MM.1S (cell line): ENCODE measurements around the gene RTN4.

ENCODE experiments used
- DNase-seq: peaks from one replicate; pipeline ENCODE4 v3.0.0-alpha.2; 2015
- H2AFZ ChIP-seq: fragments of 300-600 bp; sonication (generic); 2 replicates; pipeline ENCODE4 v1.6.0; 2016; ENCODE audit warnings: antibody characterized with exemption, low read length
- H3F3A ChIP-seq: fragments of 300-600 bp; sonication (generic); 2 replicates; pipeline ENCODE4 v1.6.1; 2016; ENCODE audit warnings: mild to moderate bottlenecking, antibody characterized with exemption, low read length, moderate library complexity, mixed read lengths; ENCODE audit not compliant: insufficient read depth
- H3K27ac ChIP-seq: fragments of 300-600 bp; sonication (generic); 2 replicates; pipeline ENCODE4 v1.5.1; 2016; ENCODE audit warnings: mild to moderate bottlenecking, low read length
- H3K27me3 ChIP-seq: fragments of 300-600 bp; sonication (generic); replicated peaks from 2 replicates; pipeline ENCODE4 v1.6.0; 2016; ENCODE audit warnings: low read length; ENCODE audit not compliant: insufficient read depth
- H3K36me3 ChIP-seq: fragments of 300-600 bp; sonication (generic); replicated peaks from 2 replicates; pipeline ENCODE4 v1.6.1; 2016; ENCODE audit warnings: mild to moderate bottlenecking, low read length, mixed read lengths; ENCODE audit not compliant: insufficient read depth
- H3K4me1 ChIP-seq: fragments of 300-600 bp; sonication (generic); 2 replicates; pipeline ENCODE4 v1.6.1; 2016; ENCODE audit warnings: low read length, mixed read lengths
- H3K4me2 ChIP-seq: fragments of 300-600 bp; sonication (generic); 2 replicates; pipeline ENCODE4 v1.6.0; 2016; ENCODE audit warnings: low read depth, low read length
- H3K4me3 ChIP-seq: fragments of 300-600 bp; sonication (generic); 2 replicates; pipeline ENCODE4 v1.5.1; 2016; ENCODE audit warnings: low read length, mixed read lengths
- H3K79me2 ChIP-seq: fragments of 300-600 bp; sonication (generic); 2 replicates; pipeline ENCODE4 v1.6.1; 2016; ENCODE audit warnings: mixed run types, low read length, mixed read lengths
- H3K9ac ChIP-seq: fragments of 300-600 bp; sonication (generic); 2 replicates; pipeline ENCODE4 v1.6.1; 2016; ENCODE audit warnings: low read length, mixed read lengths
- H3K9me2 ChIP-seq: fragments of 300-600 bp; sonication (generic); replicated peaks from 2 replicates; pipeline ENCODE4 v1.6.1; 2016; ENCODE audit warnings: mild to moderate bottlenecking, low read length, mixed read lengths; ENCODE audit not compliant: insufficient read depth
- H3K9me3 ChIP-seq: fragments of 300-600 bp; sonication (generic); replicated peaks from 2 replicates; pipeline ENCODE4 v1.6.1; 2016; ENCODE audit warnings: mild to moderate bottlenecking, low read length, mixed read lengths; ENCODE audit not compliant: insufficient read depth
- H4K20me1 ChIP-seq: fragments of 300-600 bp; sonication (generic); 2 replicates; pipeline ENCODE4 v1.6.1; 2016; ENCODE audit warnings: mild to moderate bottlenecking, low read length, moderate library complexity, mixed read lengths; ENCODE audit not compliant: insufficient read depth
- EZH2 ChIP-seq: fragments of 300-600 bp; sonication (generic); optimal IDR thresholded peaks from 2 replicates; pipeline ENCODE3; 2017; ENCODE audit warnings: low read depth, mild to moderate bottlenecking, antibody characterized with exemption, low read length, mixed read lengths
- EZH2phosphoT487 ChIP-seq: fragments of 300-600 bp; sonication (generic); IDR thresholded peaks from 2 replicates; pipeline ENCODE4 v1.6.1; 2018; ENCODE audit warnings: antibody characterized with exemption, low read length
- TF ChIP-seq, protein P1 (sequence below): fragments of 300-600 bp; sonication (generic); IDR thresholded peaks from 2 replicates; pipeline ENCODE4 v1.5.1; 2016; ENCODE audit warnings: antibody characterized with exemption, low read length, mixed read lengths

RTN4 gene

DNA sequence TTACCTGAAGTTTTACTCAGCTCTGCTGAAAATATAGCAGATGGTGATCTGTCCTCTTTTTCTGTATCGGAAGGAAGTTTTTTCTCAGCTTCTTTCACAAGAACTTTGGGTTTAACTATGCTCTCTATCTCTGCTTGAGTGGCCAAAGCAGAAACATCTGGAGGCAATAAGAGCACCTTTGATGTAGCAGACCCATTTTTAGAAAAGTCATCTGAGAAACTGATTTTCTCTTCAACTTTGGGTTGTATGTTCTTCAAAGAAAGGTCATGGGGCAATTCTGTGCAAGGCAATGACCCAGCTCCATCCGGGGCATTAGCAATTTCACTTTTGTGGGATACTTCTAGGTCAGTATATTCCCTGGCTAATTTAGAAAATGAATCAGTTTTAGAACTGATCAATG lies 25.2 kb downstream of the RTN4 start:
- DNase-seq, result no peak
- H3K9me3 ChIP-seq, result no peaks in the 10 kb centered on the region
- H3K9ac ChIP-seq, result no peak overlapping the region
- no peaks in the 10 kb centered on the region for H3K27me3 ChIP-seq
- H3K79me2 ChIP-seq, result peaks cover 80% of the 10 kb centered on the region
- no peak overlapping the region for H3K4me3 ChIP-seq
- H3K9me2 ChIP-seq, result no peaks in the 10 kb centered on the region
- H3K4me1 ChIP-seq, result peaks cover 19% of the 10 kb centered on the region
- H3F3A ChIP-seq, result no peaks in the 10 kb centered on the region
- no peaks in the 10 kb centered on the region; the same call in none of the 2 replicates for H4K20me1 ChIP-seq
- H2AFZ ChIP-seq, result no peak overlapping the region
- no peak overlapping the region for H3K27ac ChIP-seq
- H3K36me3 ChIP-seq, result no peaks in the 10 kb centered on the region
- H3K4me2 ChIP-seq, result 0 out of 2 replicates have a peak overlapping the region, but pooled peaks have one; percentile 4
- TF ChIP-seq EZH2 (no peak), EZH2phosphoT487 (no peak)
- TF ChIP-seq, protein P1, sequence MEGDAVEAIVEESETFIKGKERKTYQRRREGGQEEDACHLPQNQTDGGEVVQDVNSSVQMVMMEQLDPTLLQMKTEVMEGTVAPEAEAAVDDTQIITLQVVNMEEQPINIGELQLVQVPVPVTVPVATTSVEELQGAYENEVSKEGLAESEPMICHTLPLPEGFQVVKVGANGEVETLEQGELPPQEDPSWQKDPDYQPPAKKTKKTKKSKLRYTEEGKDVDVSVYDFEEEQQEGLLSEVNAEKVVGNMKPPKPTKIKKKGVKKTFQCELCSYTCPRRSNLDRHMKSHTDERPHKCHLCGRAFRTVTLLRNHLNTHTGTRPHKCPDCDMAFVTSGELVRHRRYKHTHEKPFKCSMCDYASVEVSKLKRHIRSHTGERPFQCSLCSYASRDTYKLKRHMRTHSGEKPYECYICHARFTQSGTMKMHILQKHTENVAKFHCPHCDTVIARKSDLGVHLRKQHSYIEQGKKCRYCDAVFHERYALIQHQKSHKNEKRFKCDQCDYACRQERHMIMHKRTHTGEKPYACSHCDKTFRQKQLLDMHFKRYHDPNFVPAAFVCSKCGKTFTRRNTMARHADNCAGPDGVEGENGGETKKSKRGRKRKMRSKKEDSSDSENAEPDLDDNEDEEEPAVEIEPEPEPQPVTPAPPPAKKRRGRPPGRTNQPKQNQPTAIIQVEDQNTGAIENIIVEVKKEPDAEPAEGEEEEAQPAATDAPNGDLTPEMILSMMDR, result no peak

DNA sequence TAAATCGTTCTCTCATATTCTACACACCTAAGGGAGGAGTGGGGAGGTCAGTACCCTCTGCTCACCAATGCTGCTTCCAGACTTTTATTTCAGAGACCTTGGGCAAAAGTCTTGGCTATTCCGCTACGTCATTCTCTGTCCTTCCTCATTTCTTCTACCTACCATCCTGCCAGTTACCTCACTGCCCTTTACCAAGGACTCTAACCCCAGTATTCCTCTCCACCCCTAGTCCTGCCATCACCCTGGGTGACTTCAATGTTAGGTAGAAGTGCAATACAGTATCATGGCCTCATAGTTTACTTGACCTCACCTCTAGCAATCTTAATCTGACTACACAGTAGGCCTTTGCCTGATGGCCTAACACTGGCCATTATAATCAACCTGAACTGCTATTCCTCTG lies 27.8 kb downstream of the RTN4 start:
- Histone ChIP-seq H3K36me3 (no peaks in the 10 kb centered on the region), H3K79me2 (peaks cover 80% of the 10 kb centered on the region), H3K27me3 (no peaks in the 10 kb centered on the region), H3K4me2 (no peak overlapping the region), H3K4me3 (no peak overlapping the region), H3K4me1 (peaks cover 19% of the 10 kb centered on the region), H2AFZ (no peak overlapping the region), H3K9me2 (no peaks in the 10 kb centered on the region), H4K20me1 (peaks cover 2% of the 10 kb centered on the region), H3K27ac (no peak overlapping the region), H3K9ac (no peak overlapping the region), H3F3A (no peaks in the 10 kb centered on the region), H3K9me3 (no peaks in the 10 kb centered on the region)
- DNase-seq, result no peak
- no peak for TF ChIP-seq EZH2
- no peak for TF ChIP-seq EZH2phosphoT487
- TF ChIP-seq, protein P1, result no peak

DNA sequence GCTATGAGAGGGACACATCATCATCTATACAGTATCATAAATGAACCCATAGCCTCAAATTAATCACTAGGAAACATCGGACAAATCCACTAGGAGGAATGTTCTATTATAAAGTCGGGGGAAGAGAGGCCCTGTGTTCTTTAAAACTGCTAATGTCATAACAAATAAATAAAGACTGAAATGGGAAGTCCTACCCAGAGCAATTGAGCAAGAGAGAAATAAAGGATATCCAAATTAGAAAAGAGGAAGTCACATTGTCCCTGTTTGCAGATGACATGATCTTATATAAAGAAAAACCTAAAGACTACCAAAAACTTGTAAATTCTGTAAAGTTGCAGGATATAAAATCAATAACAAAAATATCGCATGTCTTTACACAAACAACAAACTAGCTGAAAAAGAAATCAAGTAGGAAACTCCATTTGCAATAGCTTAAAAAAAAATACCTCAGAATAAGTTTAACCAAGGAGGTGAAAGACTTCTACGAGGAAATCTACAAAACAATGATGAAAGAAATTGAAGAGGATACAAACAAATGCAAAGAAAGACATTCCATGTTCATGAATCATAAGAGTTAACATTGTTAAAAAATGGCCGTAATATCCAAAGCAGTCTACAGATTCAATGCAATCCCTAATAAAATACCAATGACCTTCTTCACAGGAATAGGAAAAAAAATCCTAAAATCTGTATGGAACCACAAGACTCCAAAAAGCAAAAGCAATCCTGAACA lies 30.6 kb downstream of the RTN4 start:
- H3K9ac ChIP-seq, result no peak overlapping the region
- peaks cover 82% of the 10 kb centered on the region for H3K79me2 ChIP-seq
- H3K27me3 ChIP-seq, result no peaks in the 10 kb centered on the region
- no peak overlapping the region for H3K4me3 ChIP-seq
- H3K9me2 ChIP-seq, result no peaks in the 10 kb centered on the region
- H3K9me3 ChIP-seq, result no peaks in the 10 kb centered on the region
- no peaks in the 10 kb centered on the region for H3K36me3 ChIP-seq
- no peak overlapping the region for H3K27ac ChIP-seq
- no peak overlapping the region for H2AFZ ChIP-seq
- H3K4me1 ChIP-seq, result no peaks in the 10 kb centered on the region
- no peak overlapping the region for H3K4me2 ChIP-seq
- TF ChIP-seq EZH2phosphoT487 (no peak), EZH2 (no peak)
- TF ChIP-seq, protein P1, result no peak
- no peaks in the 10 kb centered on the region for H3F3A ChIP-seq
- no peak for DNase-seq
- peaks cover 2% of the 10 kb centered on the region for H4K20me1 ChIP-seq
